Panc1 (cell line): Measurements from ENCODE around the gene PDCD11.

Experiments
- SIN3A ChIP-seq: IDR thresholded peaks from 2 replicates; pipeline ENCODE4 v1.6.1; 2012; ENCODE audit warnings: low read depth, mild to moderate bottlenecking, low read length, moderate library complexity, borderline replicate concordance; ENCODE audit not compliant: insufficient read depth
- TF ChIP-seq, protein P1 (sequence below), 2 experiments: IDR thresholded peaks; 2 replicates each; pipeline ENCODE4 v1.6.1; 2011 to 2012; ENCODE audit warnings: low read depth in 2 of 2, control low read depth in 1 of 2, low read length in 1 of 2, mild to moderate bottlenecking in 1 of 2, moderate library complexity in 1 of 2; ENCODE audit not compliant: insufficient read depth in 1 of 2
- TF ChIP-seq, protein P2 (sequence below): fragments of 450-650 bp; IDR thresholded peaks from 2 replicates; pipeline ENCODE4 v1.5.1; 2017; ENCODE audit warnings: mild to moderate bottlenecking

DNA sequence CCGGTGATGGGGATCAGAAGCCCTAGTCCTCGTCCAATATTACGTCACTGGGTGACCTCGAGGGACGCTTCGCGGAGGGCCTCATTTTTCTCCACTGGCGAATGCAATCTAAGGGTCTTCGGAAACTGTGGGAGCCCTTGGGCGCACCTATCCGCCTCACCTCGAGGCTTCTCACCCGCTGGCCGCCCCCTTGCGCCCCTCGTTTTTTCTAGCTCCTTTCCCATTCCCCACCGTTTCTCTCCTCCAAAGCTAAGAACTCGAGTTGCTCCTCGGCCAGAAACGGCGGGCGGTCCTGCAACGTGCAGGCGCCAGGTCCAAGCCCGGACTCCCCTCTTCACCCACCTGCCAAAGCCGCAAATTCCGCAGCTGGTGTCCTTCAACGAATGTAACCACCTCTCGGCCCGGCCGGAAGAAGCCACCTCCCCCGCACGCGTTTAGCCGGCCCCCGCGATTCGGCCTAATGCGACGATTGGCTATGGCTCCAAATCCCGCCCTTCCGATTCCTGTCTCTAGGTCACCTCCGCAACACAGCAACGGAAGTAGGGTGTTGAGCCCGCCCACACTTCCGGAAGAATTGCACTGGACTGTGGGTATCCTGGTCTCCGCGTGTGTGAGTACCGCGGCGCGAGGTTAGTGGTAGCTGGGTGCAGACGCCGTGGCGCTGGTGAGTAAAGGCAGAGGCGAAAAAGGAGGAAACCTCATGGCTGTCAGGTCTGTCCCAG is at the start of gene PDCD11, which contains the start of gene ATP5MK:
- TF ChIP-seq, protein P1, sequence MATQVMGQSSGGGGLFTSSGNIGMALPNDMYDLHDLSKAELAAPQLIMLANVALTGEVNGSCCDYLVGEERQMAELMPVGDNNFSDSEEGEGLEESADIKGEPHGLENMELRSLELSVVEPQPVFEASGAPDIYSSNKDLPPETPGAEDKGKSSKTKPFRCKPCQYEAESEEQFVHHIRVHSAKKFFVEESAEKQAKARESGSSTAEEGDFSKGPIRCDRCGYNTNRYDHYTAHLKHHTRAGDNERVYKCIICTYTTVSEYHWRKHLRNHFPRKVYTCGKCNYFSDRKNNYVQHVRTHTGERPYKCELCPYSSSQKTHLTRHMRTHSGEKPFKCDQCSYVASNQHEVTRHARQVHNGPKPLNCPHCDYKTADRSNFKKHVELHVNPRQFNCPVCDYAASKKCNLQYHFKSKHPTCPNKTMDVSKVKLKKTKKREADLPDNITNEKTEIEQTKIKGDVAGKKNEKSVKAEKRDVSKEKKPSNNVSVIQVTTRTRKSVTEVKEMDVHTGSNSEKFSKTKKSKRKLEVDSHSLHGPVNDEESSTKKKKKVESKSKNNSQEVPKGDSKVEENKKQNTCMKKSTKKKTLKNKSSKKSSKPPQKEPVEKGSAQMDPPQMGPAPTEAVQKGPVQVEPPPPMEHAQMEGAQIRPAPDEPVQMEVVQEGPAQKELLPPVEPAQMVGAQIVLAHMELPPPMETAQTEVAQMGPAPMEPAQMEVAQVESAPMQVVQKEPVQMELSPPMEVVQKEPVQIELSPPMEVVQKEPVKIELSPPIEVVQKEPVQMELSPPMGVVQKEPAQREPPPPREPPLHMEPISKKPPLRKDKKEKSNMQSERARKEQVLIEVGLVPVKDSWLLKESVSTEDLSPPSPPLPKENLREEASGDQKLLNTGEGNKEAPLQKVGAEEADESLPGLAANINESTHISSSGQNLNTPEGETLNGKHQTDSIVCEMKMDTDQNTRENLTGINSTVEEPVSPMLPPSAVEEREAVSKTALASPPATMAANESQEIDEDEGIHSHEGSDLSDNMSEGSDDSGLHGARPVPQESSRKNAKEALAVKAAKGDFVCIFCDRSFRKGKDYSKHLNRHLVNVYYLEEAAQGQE (IDR thresholded peaks at IDR 0.05; ENCODE audit: insufficient read depth in 1 of 2, low read depth in 2 of 2, low read length in 1 of 2), result no peak
- no peak for TF ChIP-seq SIN3A
- TF ChIP-seq, protein P2, sequence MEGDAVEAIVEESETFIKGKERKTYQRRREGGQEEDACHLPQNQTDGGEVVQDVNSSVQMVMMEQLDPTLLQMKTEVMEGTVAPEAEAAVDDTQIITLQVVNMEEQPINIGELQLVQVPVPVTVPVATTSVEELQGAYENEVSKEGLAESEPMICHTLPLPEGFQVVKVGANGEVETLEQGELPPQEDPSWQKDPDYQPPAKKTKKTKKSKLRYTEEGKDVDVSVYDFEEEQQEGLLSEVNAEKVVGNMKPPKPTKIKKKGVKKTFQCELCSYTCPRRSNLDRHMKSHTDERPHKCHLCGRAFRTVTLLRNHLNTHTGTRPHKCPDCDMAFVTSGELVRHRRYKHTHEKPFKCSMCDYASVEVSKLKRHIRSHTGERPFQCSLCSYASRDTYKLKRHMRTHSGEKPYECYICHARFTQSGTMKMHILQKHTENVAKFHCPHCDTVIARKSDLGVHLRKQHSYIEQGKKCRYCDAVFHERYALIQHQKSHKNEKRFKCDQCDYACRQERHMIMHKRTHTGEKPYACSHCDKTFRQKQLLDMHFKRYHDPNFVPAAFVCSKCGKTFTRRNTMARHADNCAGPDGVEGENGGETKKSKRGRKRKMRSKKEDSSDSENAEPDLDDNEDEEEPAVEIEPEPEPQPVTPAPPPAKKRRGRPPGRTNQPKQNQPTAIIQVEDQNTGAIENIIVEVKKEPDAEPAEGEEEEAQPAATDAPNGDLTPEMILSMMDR, result no peak
